Measurements from ENCODE around the gene RPS21.
A peak's percentile ranks its signal among the peaks of the same experiment; 100 is the strongest.

Gene RPS21

DNA sequence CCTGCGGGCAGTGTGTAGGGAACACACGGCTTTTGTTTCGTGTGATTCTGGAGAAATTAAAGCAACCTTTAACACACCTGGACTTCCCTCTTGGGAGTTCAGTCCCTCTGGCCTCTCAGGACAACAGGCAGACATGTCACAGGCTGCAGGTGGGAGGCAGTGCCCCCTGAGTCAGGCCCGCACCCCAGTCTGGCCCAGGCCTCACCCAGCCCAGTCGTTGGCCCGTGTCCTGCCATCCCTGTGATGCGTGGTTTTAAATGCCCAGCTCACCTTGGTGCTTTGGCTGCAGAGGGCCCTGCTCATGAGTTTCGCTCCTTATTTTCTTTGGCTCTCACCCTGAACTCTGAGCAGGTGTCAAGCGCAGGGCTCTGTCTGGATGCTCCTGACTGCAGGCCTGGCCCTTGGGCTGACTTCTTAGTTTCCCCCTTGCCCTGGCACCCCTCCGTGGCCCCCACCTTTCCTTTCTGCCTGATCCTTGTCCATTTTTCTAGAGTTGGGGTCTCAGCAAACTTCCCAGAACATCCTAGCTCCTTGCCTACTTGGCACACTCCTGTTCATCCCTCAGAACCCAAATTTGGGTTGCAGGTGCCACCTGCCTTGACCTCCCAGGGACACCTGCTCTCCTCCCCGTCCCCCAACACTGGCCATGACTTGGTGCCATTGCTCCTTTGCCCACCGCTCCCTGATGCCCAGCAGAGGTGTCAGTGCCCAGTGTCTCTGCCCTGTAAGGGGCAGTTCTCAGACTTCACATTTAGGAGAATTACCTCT lies 22.4 kb downstream of the RPS21 start:
- Mint-ChIP-seq H3K27me3 (peaks cover 0 to 3% of the 10 kb centered on the region in 2 donors), H3K27ac (no peak overlapping the region), H3K4me1 (peaks cover 27 to 41% of the 10 kb centered on the region in 2 donors), H3K36me3 (no peaks in the 10 kb centered on the region), H3K9me3 (no peaks in the 10 kb centered on the region), H3K4me3 (no peak overlapping the region)
- ATAC-seq (replicated peaks): no peak
- no peak for DNase-seq

GRCh38 chr20:62409931-62410745 lies 23.2 kb downstream of the RPS21 start:
- Mint-ChIP-seq H3K36me3 (no peaks in the 10 kb centered on the region), H3K9me3 (no peaks in the 10 kb centered on the region), H3K27me3 (peaks cover 0 to 3% of the 10 kb centered on the region in 2 donors), H3K27ac (no peak overlapping the region), H3K4me1 (peaks cover 24 to 39% of the 10 kb centered on the region in 2 donors), H3K4me3 (peak overlapping the region; percentile 43 to 56)
- peak; percentile 17 to 21 for ATAC-seq (replicated peaks)
- DNase-seq: no peak

- no peak for ATAC-seq (replicated peaks)
- Mint-ChIP-seq H3K4me3 (no peak overlapping the region), H3K36me3 (no peaks in the 10 kb centered on the region), H3K27me3 (peaks cover 0 to 3% of the 10 kb centered on the region in 2 donors), H3K27ac (no peak overlapping the region), H3K4me1 (peaks cover 17 to 31% of the 10 kb centered on the region in 2 donors), H3K9me3 (no peaks in the 10 kb centered on the region)
- no peak for DNase-seq
Measured at GRCh38 chr20:62410746-62411478, 24.0 kb downstream of the RPS21 start.

GRCh38 chr20:62411479-62412193 lies 24.7 kb downstream of the RPS21 start:
- Mint-ChIP-seq H3K4me3 (no peak overlapping the region), H3K36me3 (no peaks in the 10 kb centered on the region), H3K27me3 (peaks cover 0 to 3% of the 10 kb centered on the region in 2 donors), H3K27ac (no peak overlapping the region), H3K9me3 (no peaks in the 10 kb centered on the region), H3K4me1 (peaks cover 14 to 24% of the 10 kb centered on the region in 2 donors)
- ATAC-seq (replicated peaks) (no peak), DNase-seq (no peak)

- Mint-ChIP-seq H3K27me3 (peaks cover 0 to 3% of the 10 kb centered on the region in 2 donors), H3K4me3 (no peak overlapping the region), H3K9me3 (no peaks in the 10 kb centered on the region), H3K27ac (no peak overlapping the region), H3K4me1 (peaks cover 14 to 22% of the 10 kb centered on the region in 2 donors), H3K36me3 (no peaks in the 10 kb centered on the region)
- DNase-seq (no peak), ATAC-seq (replicated peaks) (no peak)
Measured at GRCh38 chr20:62412194-62413024, 25.5 kb downstream of the RPS21 start.

- no peak for ATAC-seq (replicated peaks)
- no peak for DNase-seq
- no peaks in the 10 kb centered on the region for H3K9me3 Mint-ChIP-seq
- H3K27ac Mint-ChIP-seq: no peak overlapping the region
- H3K27me3 Mint-ChIP-seq: peaks cover 5 to 8% of the 10 kb centered on the region in 2 donors
- no peaks in the 10 kb centered on the region for H3K36me3 Mint-ChIP-seq
- H3K4me3 Mint-ChIP-seq: no peak overlapping the region
- peaks cover 14 to 17% of the 10 kb centered on the region in 2 donors for H3K4me1 Mint-ChIP-seq
Measured at GRCh38 chr20:62413025-62413570, 26.2 kb downstream of the RPS21 start.

DNA sequence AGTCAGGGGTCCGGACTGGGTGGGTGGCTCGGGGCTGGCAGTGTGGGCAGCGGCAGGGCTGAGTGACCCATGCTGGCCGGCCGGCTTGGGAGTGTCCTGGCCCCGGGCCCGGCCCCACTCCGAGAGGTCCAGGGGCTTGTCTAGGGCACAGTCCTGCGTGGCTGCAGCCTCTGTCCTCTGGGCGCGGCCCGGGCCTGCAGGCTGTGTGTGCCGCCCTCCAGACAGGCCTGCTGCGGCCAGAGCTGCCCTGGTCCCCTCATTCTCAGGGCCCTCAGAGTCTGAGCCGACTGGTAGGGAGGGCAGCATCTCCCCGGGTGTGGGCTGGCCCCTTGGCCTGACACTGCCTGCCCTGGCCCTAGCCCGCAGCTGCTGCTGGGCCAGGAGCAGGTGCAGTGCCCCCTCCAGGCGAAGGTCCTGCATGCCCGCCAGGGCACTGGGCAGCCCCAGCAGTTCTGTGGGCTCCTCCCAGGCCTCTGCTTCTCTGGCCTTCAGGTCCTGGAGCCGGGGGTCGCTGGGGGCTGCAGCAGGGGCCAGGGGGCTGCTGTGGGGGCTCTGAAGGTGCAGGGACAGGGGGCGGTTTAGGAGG lies 27.1 kb downstream of the RPS21 start:
- ATAC-seq (replicated peaks): no peak

DNA sequence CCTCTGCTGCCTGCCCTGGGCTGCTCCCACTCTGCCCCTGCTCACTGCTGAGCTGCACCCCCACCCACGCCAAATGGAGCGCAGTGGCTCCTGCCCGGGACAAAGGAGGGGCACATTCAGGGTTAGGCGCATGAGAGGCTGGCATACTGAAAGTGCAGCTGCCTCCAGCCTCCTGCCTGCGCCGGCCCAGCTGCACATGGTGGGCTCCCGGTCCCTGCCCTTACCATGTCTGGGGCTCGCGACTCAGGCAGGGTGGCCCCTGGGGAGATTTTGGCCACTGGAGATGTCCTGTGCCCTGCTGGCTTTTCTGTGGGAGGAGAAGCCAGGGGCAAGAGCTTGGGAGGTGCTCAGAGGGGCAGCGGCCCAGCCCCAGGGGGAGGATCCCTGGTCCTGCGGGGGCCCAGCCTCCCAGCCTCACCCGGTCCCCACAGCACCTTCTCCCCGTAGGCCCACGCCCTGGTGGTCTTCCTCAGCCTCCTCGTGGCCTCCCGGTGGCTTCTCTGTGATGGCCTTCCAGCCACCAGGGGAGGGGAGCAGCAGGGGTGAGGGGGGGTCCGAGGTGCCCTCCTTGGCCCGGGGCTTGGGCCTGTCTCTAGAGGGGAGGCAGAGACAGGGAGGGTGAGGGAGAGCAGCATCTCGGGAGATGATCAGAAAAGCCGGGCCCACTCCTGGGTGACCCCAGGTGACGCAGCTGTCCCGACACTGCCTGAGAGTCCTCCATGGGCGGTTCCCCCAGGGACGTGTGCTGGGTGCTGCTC lies 28.6 kb downstream of the RPS21 start:
- H3K4me3 Mint-ChIP-seq: no peak overlapping the region
- H3K36me3 Mint-ChIP-seq: no peaks in the 10 kb centered on the region
- ATAC-seq (replicated peaks): no peak
- DNase-seq: no peak
- peaks cover 0 to 2% of the 10 kb centered on the region in 2 donors for H3K4me1 Mint-ChIP-seq
- no peaks in the 10 kb centered on the region for H3K9me3 Mint-ChIP-seq
- peaks cover 4 to 17% of the 10 kb centered on the region in 2 donors for H3K27me3 Mint-ChIP-seq
- no peak overlapping the region for H3K27ac Mint-ChIP-seq

More for the DNA sequence above, 27.1 kb downstream of the RPS21 start:
- Mint-ChIP-seq H3K27me3 (peaks cover 8 to 12% of the 10 kb centered on the region in 2 donors), H3K9me3 (no peaks in the 10 kb centered on the region), H3K4me1 (peaks cover 10 to 17% of the 10 kb centered on the region in 2 donors), H3K4me3 (no peak overlapping the region), H3K36me3 (no peaks in the 10 kb centered on the region), H3K27ac (no peak overlapping the region)
- DNase-seq: no peak

DNA sequence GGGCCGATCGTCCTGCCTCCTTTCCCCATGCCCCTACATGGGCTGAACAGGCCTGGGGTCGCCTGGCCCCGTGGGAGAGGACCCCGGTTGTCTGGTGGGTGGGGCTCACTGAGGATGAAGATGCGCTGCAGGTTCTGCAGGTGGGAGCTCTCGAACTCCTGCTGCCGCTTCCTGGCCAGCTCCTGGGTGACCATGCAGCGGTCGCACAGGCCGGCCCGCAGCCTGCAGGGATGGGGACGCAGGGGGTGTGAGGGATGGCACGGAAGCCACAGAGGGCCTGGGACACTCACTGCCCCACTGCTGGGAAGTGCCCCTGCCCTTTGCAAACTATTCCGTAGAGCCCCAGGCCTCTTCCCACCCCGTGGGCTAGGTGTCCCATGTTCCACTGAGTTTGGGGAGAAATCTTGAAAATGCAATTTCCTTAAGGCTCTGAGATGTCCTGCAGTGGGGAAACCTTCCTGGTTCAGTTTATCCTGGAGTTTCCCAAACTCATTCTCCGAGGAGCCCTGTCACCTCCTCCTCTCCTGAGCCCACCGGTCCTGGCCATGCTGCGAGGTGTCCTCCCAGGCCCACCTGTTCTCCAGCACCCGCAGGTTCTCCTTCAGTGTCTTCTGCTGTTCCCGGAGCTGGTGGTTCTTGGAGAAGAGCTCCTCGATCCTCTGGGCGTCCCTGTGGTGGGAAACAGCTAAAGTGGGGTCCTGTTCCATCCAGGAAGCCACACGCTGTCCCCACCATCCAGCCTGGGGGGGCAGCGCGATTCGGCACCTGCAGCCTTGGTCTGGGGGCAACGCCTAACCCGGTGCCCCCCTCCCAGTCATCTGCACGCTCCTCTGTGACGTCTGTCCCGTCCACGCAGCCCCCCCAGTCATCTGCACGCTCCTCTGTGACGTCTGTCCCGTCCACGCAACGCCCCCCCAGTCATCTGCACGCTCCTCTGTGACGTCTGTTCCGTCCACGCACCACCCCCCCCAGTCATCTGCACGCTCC lies 30.0 kb downstream of the RPS21 start:
- H3K9me3 Mint-ChIP-seq: peaks cover 0 to 3% of the 10 kb centered on the region in 2 donors
- H3K4me3 Mint-ChIP-seq: no peak overlapping the region
- no peak overlapping the region for H3K27ac Mint-ChIP-seq
- no peaks in the 10 kb centered on the region for H3K4me1 Mint-ChIP-seq
- peaks cover 4 to 18% of the 10 kb centered on the region in 2 donors for H3K27me3 Mint-ChIP-seq
- H3K36me3 Mint-ChIP-seq: no peaks in the 10 kb centered on the region
- no peak for ATAC-seq (replicated peaks)
- DNase-seq: no peak

DNA sequence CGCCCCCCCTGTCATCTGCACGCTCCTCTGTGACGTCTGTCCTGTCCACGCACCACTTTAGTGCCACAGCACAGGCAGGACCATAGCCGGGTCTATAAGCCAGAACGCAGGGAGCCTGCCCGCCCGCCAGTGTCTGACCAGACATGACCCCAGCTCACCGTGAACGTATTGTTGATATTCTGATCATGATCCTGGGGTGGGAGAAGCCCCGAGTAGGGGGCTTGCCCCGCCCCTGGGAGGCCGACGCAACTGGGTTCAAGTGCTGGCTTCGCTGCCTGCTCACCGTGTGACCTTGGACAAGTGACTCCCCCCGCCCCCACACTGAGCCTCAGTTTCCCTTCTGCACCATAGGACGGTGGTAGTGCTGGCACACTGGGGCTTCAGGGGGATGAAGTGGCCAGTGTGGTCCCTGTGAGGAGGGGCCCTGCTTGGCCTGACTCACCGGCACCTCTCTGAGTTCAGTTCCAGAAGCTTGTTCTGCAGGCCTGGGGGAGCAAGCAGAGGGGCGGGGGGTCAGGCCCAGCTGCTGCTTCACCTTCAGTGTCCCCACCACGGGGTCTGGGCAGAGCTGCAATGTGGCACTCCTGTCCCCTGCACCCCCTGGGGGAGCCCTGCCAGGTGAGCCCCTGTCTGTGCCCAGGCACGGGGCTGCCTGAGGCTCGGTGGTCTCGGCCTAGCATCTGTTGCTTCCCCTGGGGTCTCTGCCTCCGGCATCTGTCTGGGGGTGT lies 31.2 kb downstream of the RPS21 start:
- Mint-ChIP-seq H3K9me3 (peaks cover 0 to 3% of the 10 kb centered on the region in 2 donors), H3K27me3 (peaks cover 4 to 24% of the 10 kb centered on the region in 2 donors), H3K36me3 (no peaks in the 10 kb centered on the region), H3K27ac (peak overlapping the region; percentile 47), H3K4me3 (no peak overlapping the region), H3K4me1 (no peaks in the 10 kb centered on the region)
- ATAC-seq (replicated peaks) (no peak), DNase-seq (no peak)

Measured in stimulated activated naive B cell treated with anti-CD40 and anti-IgM and Interleukin-4, amounts not matched to agents 10 μg/mL and 1 μg/mL and 100 μg/mL, for 72 hours (primary cell).